H9 (cell line): Measurements from ENCODE around the gene BCAS4. TPM values are rescaled to one million over a fixed set of nuclear protein-coding genes. Genes with fewer than 3 reads are reported as not detected.

Source experiments
- DNase-seq: peaks from one replicate; pipeline ENCODE4 v3.0.0-alpha.2; 2017
- H2AFZ ChIP-seq: one replicate; pipeline ENCODE4 v1.6.1; 2013; ENCODE audit warnings: mild to moderate bottlenecking, low read length, control low read depth, moderate library complexity
- H2AK5ac ChIP-seq: 2 replicates; pipeline ENCODE4 v1.6.1; 2013; ENCODE audit warnings: low read length, control low read depth, mixed read lengths; ENCODE audit not compliant: insufficient read length
- H2BK120ac ChIP-seq: one replicate; pipeline ENCODE4 v1.6.1; 2013; ENCODE audit warnings: low read depth, mild to moderate bottlenecking, low read length, control low read depth, inconsistent platforms; ENCODE audit not compliant: poor library complexity, severe bottlenecking
- H2BK12ac ChIP-seq: 2 replicates; pipeline ENCODE4 v1.6.1; 2013; ENCODE audit warnings: low read length, control low read depth, mixed read lengths, low read depth; ENCODE audit not compliant: insufficient read length
- H2BK15ac ChIP-seq: 2 replicates; pipeline ENCODE4 v1.6.1; 2013; ENCODE audit warnings: low read depth, low read length, control low read depth
- H2BK20ac ChIP-seq: one replicate; pipeline ENCODE4 v1.6.1; 2013; ENCODE audit warnings: low read depth, mild to moderate bottlenecking, low read length, control low read depth, inconsistent platforms; ENCODE audit not compliant: poor library complexity, severe bottlenecking
- H2BK5ac ChIP-seq: 2 replicates; pipeline ENCODE4 v1.6.1; 2013; ENCODE audit warnings: low read length, control low read depth, mixed read lengths; ENCODE audit not compliant: insufficient read length
- H3K14ac ChIP-seq: 2 replicates; pipeline ENCODE4 v1.6.1; 2013; ENCODE audit warnings: low read length, control low read depth; ENCODE audit not compliant: insufficient read depth
- H3K18ac ChIP-seq: 2 replicates; pipeline ENCODE4 v1.6.1; 2013; ENCODE audit warnings: low read depth, mild to moderate bottlenecking, mixed read lengths, low read length, control low read depth; ENCODE audit not compliant: insufficient read length
- H3K23ac ChIP-seq: 2 replicates; pipeline ENCODE4 v1.6.1; 2013; ENCODE audit warnings: low read length, control low read depth, mixed read lengths, low read depth; ENCODE audit not compliant: insufficient read length
- H3K23me2 ChIP-seq: 2 replicates; pipeline ENCODE4 v1.6.1; 2013; ENCODE audit warnings: low read depth, mild to moderate bottlenecking, mixed read lengths, low read length, control low read depth; ENCODE audit not compliant: insufficient read length, poor library complexity, severe bottlenecking
- H3K27ac ChIP-seq: 2 replicates; pipeline ENCODE4 v1.5.1; 2013; ENCODE audit warnings: low read length, control low read depth, mixed read lengths, low read depth; ENCODE audit not compliant: insufficient read length
- H3K27me3 ChIP-seq: 2 replicates; pipeline ENCODE4 v1.6.1; 2013; ENCODE audit warnings: low read length, control low read depth, inconsistent platforms; ENCODE audit not compliant: insufficient read depth
- H3K4ac ChIP-seq: 2 replicates; pipeline ENCODE4 v1.6.1; 2013; ENCODE audit warnings: low read depth, mild to moderate bottlenecking, control low read depth, inconsistent platforms, low read length, moderate library complexity
- H3K4me1 ChIP-seq: 2 replicates; pipeline ENCODE4 v1.6.1; 2013; ENCODE audit warnings: low read length, control low read depth, inconsistent platforms; ENCODE audit not compliant: insufficient read depth
- H3K4me2 ChIP-seq: 2 replicates; pipeline ENCODE4 v1.6.1; 2013; ENCODE audit warnings: low read length, control low read depth, mixed read lengths; ENCODE audit not compliant: insufficient read length, insufficient read depth
- H3K56ac ChIP-seq: 2 replicates; pipeline ENCODE4 v1.6.1; 2013; ENCODE audit warnings: low read depth, mild to moderate bottlenecking, mixed read lengths, low read length, control low read depth; ENCODE audit not compliant: insufficient read length
- H3K79me1 ChIP-seq: 2 replicates; pipeline ENCODE4 v1.6.1; 2013; ENCODE audit warnings: low read depth, mild to moderate bottlenecking, moderate library complexity, low read length, control low read depth, inconsistent platforms; ENCODE audit not compliant: insufficient read depth, poor library complexity, severe bottlenecking
- H3K79me2 ChIP-seq: 2 replicates; pipeline ENCODE4 v1.6.1; 2013; ENCODE audit warnings: low read length, control low read depth, inconsistent platforms; ENCODE audit not compliant: insufficient read depth
- H3K9ac ChIP-seq: 2 replicates; pipeline ENCODE4 v1.6.1; 2013; ENCODE audit warnings: low read length, control low read depth, mixed read lengths; ENCODE audit not compliant: insufficient read length; ENCODE audit errors: extremely low read depth
- H3K9me3 ChIP-seq: one replicate; pipeline ENCODE4 v1.6.1; 2013; ENCODE audit warnings: low read depth, low read length, inconsistent platforms; ENCODE audit not compliant: control insufficient read depth
- H3T11ph ChIP-seq: one replicate; pipeline ENCODE4 v1.6.1; 2013; ENCODE audit warnings: mild to moderate bottlenecking, low read length, control low read depth, inconsistent platforms
- H4K20me1 ChIP-seq: one replicate; pipeline ENCODE4 v1.6.1; 2013; ENCODE audit not compliant: control insufficient read depth, insufficient read length, insufficient read depth
- H4K5ac ChIP-seq: 2 replicates; pipeline ENCODE4 v1.6.1; 2013; ENCODE audit warnings: low read depth, mild to moderate bottlenecking, mixed read lengths, low read length, control low read depth; ENCODE audit not compliant: insufficient read length
- H4K8ac ChIP-seq: replicated peaks from 2 replicates; pipeline ENCODE4 v1.6.1; 2013; ENCODE audit warnings: low read length, control low read depth, mixed read lengths, low read depth; ENCODE audit not compliant: insufficient read length
- H4K91ac ChIP-seq: 2 replicates; pipeline ENCODE4 v1.6.1; 2013; ENCODE audit warnings: low read depth, mild to moderate bottlenecking, moderate library complexity, mixed read lengths, low read length, control low read depth; ENCODE audit not compliant: insufficient read length
- H3K27ac Mint-ChIP-seq, 3 experiments: 2 replicates in 2 of 3; 3 replicates in 1 of 3; pipeline ENCODE4 v1.8.0; 2020 to 2021; ENCODE audit warnings: mixed read lengths in 3 of 3, mild to moderate bottlenecking in 1 of 3, moderate library complexity in 1 of 3
- H3K27me3 Mint-ChIP-seq: 2 replicates; pipeline ENCODE4 v1.8.0; 2021; ENCODE audit warnings: low read depth, mild to moderate bottlenecking, moderate library complexity, mixed read lengths
- H3K36me3 Mint-ChIP-seq, 3 experiments: 2 replicates in 2 of 3; 3 replicates in 1 of 3; pipeline ENCODE4 v1.8.0; 2020 to 2021; ENCODE audit warnings: low read depth in 3 of 3, mixed read lengths in 3 of 3; ENCODE audit not compliant: insufficient read depth in 1 of 3
- H3K4me1 Mint-ChIP-seq, 2 experiments: 2 replicates each; pipeline ENCODE4 v1.8.0; 2020; ENCODE audit warnings: mixed read lengths in 2 of 2
- H3K4me3 Mint-ChIP-seq, 2 experiments: 2 replicates in 1 of 2; 3 replicates in 1 of 2; pipeline ENCODE4 v1.8.0; 2020 to 2021; ENCODE audit warnings: mild to moderate bottlenecking in 2 of 2, mixed read lengths in 2 of 2, moderate library complexity in 1 of 2
- H3K9me3 Mint-ChIP-seq, 2 experiments: 2 replicates in 1 of 2; 3 replicates in 1 of 2; pipeline ENCODE4 v1.8.0; 2020; ENCODE audit warnings: mild to moderate bottlenecking in 2 of 2, mixed read lengths in 2 of 2, moderate library complexity in 1 of 2
- WGBS: extraction: QIAGEN DNeasy Blood & Tissue Kit; methylation state at CpG from one replicate; pipeline ENCODE4 v1.1.7; 2013; ENCODE audit warnings: missing lambda C conversion rate, low lambda C conversion rate, mixed read lengths; ENCODE audit not compliant: insufficient read length; ENCODE audit errors: extremely low coverage; 5-methylcytosine and 5-hydroxymethylcytosine counted together
- total RNA-seq: library from RNA; stranded (reverse); gene quantifications from 2 replicates; pipeline ENCODE4 v1.2.1, GENCODE V29; 2021
- TF ChIP-seq, protein P1 (sequence below): fragments of 200-600 bp; sonication (generic); conservative IDR thresholded peaks from 3 replicates; pipeline ENCODE4 v1.8.0; 2021; ENCODE audit warnings: antibody characterized with exemption, mild to moderate bottlenecking

The BCAS4 gene
- total RNA-seq, 1 experiment from 2014 or later: 16.9 TPM

DNA sequence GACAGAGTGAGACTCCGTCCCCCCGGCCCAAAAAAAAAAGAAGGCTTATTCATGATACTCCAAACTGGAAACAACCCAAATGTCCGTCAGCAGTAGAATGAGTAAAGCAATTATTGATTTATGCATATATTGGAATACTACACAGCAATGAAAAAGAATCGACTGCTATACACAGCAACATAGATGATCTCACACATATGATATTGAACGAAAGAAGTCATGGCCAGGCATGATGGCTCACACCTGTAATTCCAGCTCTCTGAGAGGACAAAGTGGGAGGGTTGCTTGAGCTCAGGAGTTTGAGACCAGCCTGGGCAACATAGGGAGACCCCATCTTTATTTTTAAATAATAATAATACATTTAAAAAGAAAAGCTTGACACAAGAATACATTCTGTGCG lies 28.5 kb downstream of the BCAS4 start:
- no peak overlapping the region for H3K23ac ChIP-seq

More for the DNA sequence above, 28.5 kb downstream of the BCAS4 start:
- no CpG with 5 or more reads among the region's 6 CpGs for WGBS
- H3K27ac Mint-ChIP-seq: no peak overlapping the region
- peaks cover 9 to 20% of the 10 kb centered on the region in 2 experiments for H3K4me1 Mint-ChIP-seq
- Histone ChIP-seq H3K14ac (no peak overlapping the region), H3K4me1 (no peaks in the 10 kb centered on the region; the same call in 1 of the 2 replicates), H4K91ac (no peak overlapping the region), H3K9me3 (no peaks in the 10 kb centered on the region), H2BK120ac (no peak overlapping the region), H3K27ac (no peak overlapping the region), H3K18ac (no peak overlapping the region), H3K27me3 (no peaks in the 10 kb centered on the region), H3K4ac (no peak overlapping the region), H3K79me2 (no peaks in the 10 kb centered on the region), H3K9ac (no peak overlapping the region), H3K56ac (no peak overlapping the region), H2BK12ac (no peak overlapping the region), H2BK15ac (no peak overlapping the region), H4K5ac (no peak overlapping the region), H2BK5ac (no peak overlapping the region), H2AK5ac (no peak overlapping the region), H2BK20ac (no peak overlapping the region), H3K4me2 (no peak overlapping the region), H3K23me2 (no peaks in the 10 kb centered on the region), H3T11ph (no peak overlapping the region), H3K79me1 (no peaks in the 10 kb centered on the region), H2AFZ (no peak overlapping the region), H4K8ac (no peak overlapping the region), H4K20me1 (no peaks in the 10 kb centered on the region)
- no peak overlapping the region for H3K4me3 Mint-ChIP-seq
- TF ChIP-seq, protein P1, sequence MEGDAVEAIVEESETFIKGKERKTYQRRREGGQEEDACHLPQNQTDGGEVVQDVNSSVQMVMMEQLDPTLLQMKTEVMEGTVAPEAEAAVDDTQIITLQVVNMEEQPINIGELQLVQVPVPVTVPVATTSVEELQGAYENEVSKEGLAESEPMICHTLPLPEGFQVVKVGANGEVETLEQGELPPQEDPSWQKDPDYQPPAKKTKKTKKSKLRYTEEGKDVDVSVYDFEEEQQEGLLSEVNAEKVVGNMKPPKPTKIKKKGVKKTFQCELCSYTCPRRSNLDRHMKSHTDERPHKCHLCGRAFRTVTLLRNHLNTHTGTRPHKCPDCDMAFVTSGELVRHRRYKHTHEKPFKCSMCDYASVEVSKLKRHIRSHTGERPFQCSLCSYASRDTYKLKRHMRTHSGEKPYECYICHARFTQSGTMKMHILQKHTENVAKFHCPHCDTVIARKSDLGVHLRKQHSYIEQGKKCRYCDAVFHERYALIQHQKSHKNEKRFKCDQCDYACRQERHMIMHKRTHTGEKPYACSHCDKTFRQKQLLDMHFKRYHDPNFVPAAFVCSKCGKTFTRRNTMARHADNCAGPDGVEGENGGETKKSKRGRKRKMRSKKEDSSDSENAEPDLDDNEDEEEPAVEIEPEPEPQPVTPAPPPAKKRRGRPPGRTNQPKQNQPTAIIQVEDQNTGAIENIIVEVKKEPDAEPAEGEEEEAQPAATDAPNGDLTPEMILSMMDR: no peak
- no peaks in the 10 kb centered on the region; a peak in 1 of 5 replicates for H3K9me3 Mint-ChIP-seq
- no peak for DNase-seq
- H3K36me3 Mint-ChIP-seq: peaks cover 3 to 29% (median 12%) of the 10 kb centered on the region in 3 experiments
- H3K27me3 Mint-ChIP-seq: no peaks in the 10 kb centered on the region; the same call in 1 of the 2 replicates
